Upper lobe of left lung (tissue), 4 donors: ENCODE measurements around the gene ELFN2.
A peak's percentile ranks its signal among the peaks of the same experiment; 100 is the strongest.

Source experiments
- EP300 ChIP-seq, 4 donors: sonication (generic); formaldehyde crosslinking; IDR thresholded peaks; one replicate each; pipeline ENCODE4 v1.5.1; 2017; ENCODE audit warnings: antibody characterized with exemption in 4 of 4, control low read depth in 2 of 4
- POLR2AphosphoS5 ChIP-seq, 2 donors: sonication (generic); formaldehyde crosslinking; IDR thresholded peaks; one replicate each; pipeline ENCODE4 v1.5.1; 2017; ENCODE audit warnings: antibody characterized with exemption in 2 of 2

DNA sequence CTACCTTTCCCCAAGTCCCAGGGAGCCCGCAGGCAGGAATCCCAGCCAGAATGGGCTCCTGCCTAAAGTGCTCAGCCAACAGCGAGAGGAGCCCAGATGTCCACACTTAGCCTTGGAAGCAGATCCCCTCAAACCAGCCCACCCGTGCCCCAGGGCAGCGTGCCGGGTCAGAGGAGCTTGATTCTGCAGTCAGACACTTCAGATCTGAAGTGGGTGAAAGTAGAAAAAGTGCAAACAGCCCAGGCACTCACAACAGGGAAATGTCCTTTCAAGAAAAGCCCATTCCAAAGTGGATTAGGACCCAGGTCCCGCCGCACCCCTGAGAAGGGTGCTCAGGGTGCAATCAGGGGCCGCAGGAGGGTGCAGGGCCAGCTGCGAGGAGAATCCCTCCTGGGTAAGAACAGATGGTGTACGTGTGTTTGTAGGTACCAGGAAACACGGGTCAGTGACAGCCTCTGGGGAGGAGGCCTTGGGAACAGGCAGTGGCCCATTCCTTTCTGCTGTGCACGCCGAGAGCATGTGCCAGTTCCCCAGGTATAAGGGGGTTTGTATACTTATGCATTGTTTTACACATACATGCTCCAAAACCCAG lies 17.7 kb downstream of the ELFN2 start:
- TF ChIP-seq POLR2AphosphoS5 (IDR thresholded peaks at IDR 0.05) = no peak
- peak in 1 of 4 donors; percentile 6 for TF ChIP-seq EP300 (IDR thresholded peaks at IDR 0.05)
